HepG2 (cell line): ENCODE measurements around the gene XXYLT1. TPM values are rescaled to one million over a fixed set of nuclear protein-coding genes. Genes with fewer than 3 reads are reported as not detected.

Source experiments
- ARNTL ChIP-seq: sonication (generic); formaldehyde crosslinking; IDR thresholded peaks from 2 replicates; pipeline ENCODE4 v1.4.0; 2020; ENCODE audit warnings: mild to moderate bottlenecking, missing genetic modification reagents
- ELF3 ChIP-seq: IDR thresholded peaks from 2 replicates; pipeline ENCODE4 v1.6.1; 2016; ENCODE audit warnings: missing genetic modification reagents, missing compliant biosample characterization
- FIP1L1 ChIP-seq: fragments of 200-400 bp; formaldehyde crosslinking; IDR thresholded peaks from 2 replicates; pipeline ENCODE4 v1.6.1; 2018; ENCODE audit warnings: low read depth, mild to moderate bottlenecking, low read length, moderate library complexity, borderline replicate concordance; ENCODE audit not compliant: insufficient read depth
- MLLT10 ChIP-seq: sonication (generic); formaldehyde crosslinking; IDR thresholded peaks from 2 replicates; pipeline ENCODE4 v1.4.0; 2020; ENCODE audit warnings: missing genetic modification reagents
- MTF1 ChIP-seq: sonication (generic); formaldehyde crosslinking; IDR thresholded peaks from 2 replicates; pipeline ENCODE4 v1.5.0; 2020; ENCODE audit warnings: missing genetic modification reagents
- MXD3 ChIP-seq: IDR thresholded peaks from 2 replicates; pipeline ENCODE4 v1.6.1; 2016; ENCODE audit warnings: mild to moderate bottlenecking, missing biosample characterization, missing genetic modification reagents
- SALL2 ChIP-seq: sonication (generic); formaldehyde crosslinking; IDR thresholded peaks from 2 replicates; pipeline ENCODE4 v1.8.1; 2023; ENCODE audit warnings: mild to moderate bottlenecking, missing genetic modification reagents, inconsistent platforms
- SNAPC2 ChIP-seq: sonication (generic); formaldehyde crosslinking; IDR thresholded peaks from 2 replicates; pipeline ENCODE4 v1.8.1; 2022; ENCODE audit warnings: mild to moderate bottlenecking, missing genetic modification reagents
- TMF1 ChIP-seq: sonication (generic); formaldehyde crosslinking; IDR thresholded peaks from 2 replicates; pipeline ENCODE4 v1.8.1; 2022; ENCODE audit warnings: low read depth, missing genetic modification reagents
- TSC22D2 ChIP-seq: sonication (generic); formaldehyde crosslinking; IDR thresholded peaks from 2 replicates; pipeline ENCODE4 v1.5.1; 2020; ENCODE audit warnings: missing genetic modification reagents, mild to moderate bottlenecking, borderline replicate concordance
- ZBTB37 ChIP-seq: sonication (generic); formaldehyde crosslinking; IDR thresholded peaks from 2 replicates; pipeline ENCODE4 v1.4.0; 2020; ENCODE audit warnings: mild to moderate bottlenecking, missing genetic modification reagents
- ZBTB7A ChIP-seq: sonication (generic); formaldehyde crosslinking; IDR thresholded peaks from 2 replicates; pipeline ENCODE4 v1.8.0; 2022; ENCODE audit warnings: mild to moderate bottlenecking, missing genetic modification reagents
- ZNF160 ChIP-seq: sonication (generic); formaldehyde crosslinking; IDR thresholded peaks from 2 replicates; pipeline ENCODE4 v1.8.0; 2022; ENCODE audit warnings: mild to moderate bottlenecking, inconsistent platforms, missing genetic modification reagents
- ZNF550 ChIP-seq: sonication (generic); formaldehyde crosslinking; IDR thresholded peaks from 2 replicates; pipeline ENCODE4 v1.4.0; 2020; ENCODE audit warnings: mild to moderate bottlenecking, missing genetic modification reagents, borderline replicate concordance
- ZNF788 ChIP-seq: sonication (generic); formaldehyde crosslinking; IDR thresholded peaks from 2 replicates; pipeline ENCODE4 v1.5.0; 2020; ENCODE audit warnings: mild to moderate bottlenecking, missing genetic modification reagents, borderline replicate concordance
- ZNF839 ChIP-seq: sonication (generic); formaldehyde crosslinking; IDR thresholded peaks from 2 replicates; pipeline ENCODE4 v1.4.0; 2020; ENCODE audit warnings: missing genetic modification reagents, mild to moderate bottlenecking, borderline replicate concordance
- polyA plus RNA-seq, 8 experiments: library from polyadenylated mRNA; depleted of rRNA in 3 of 8; stranded (reverse) in 7 of 8; unstranded in 1 of 8; fragments of >200 nt; fragmentation: Illumina TruSeq in 4 of 8; extraction: Trizol in 4 of 8; gene quantifications; 2 replicates each; pipeline versions ENCODE4 v1.2.1 to v1.2.3, GENCODE V29; 2011 to 2016; ENCODE audit warnings: low read depth in 4 of 8, missing spikeins in 1 of 8, mixed read lengths in 1 of 8; ENCODE audit not compliant: insufficient read depth in 1 of 8
- total RNA-seq, 5 experiments: library from RNA; depleted of rRNA; stranded (reverse); fragments of >200 nt; fragmentation: Illumina TruSeq; extraction: Trizol; gene quantifications; 2 replicates each; pipeline ENCODE4 v1.2.3, GENCODE V29; 2016; ENCODE audit warnings: low read depth in 1 of 5
- TF ChIP-seq, protein P1 (sequence below): sonication (generic); formaldehyde crosslinking; IDR thresholded peaks from 2 replicates; pipeline ENCODE4 v1.4.0; 2020; ENCODE audit warnings: missing genetic modification reagents
- TF ChIP-seq, protein P2 (sequence below), 2 experiments: sonication (generic) in 1 of 2; formaldehyde crosslinking in 1 of 2; IDR thresholded peaks; 2 replicates each; pipeline versions ENCODE4 v1.6.1 to v1.9.0; 2014 to 2022; ENCODE audit warnings: antibody characterized with exemption in 1 of 2, borderline replicate concordance in 1 of 2, inconsistent platforms in 1 of 2, low read depth in 1 of 2, missing genetic modification reagents in 1 of 2

The XXYLT1 gene
- total and polyA plus RNA-seq, 2 of the 13 experiments (the other 11 are each of a cell fraction or from before 2014, with no cell fraction given): 17.7 to 19.0 TPM

DNA sequence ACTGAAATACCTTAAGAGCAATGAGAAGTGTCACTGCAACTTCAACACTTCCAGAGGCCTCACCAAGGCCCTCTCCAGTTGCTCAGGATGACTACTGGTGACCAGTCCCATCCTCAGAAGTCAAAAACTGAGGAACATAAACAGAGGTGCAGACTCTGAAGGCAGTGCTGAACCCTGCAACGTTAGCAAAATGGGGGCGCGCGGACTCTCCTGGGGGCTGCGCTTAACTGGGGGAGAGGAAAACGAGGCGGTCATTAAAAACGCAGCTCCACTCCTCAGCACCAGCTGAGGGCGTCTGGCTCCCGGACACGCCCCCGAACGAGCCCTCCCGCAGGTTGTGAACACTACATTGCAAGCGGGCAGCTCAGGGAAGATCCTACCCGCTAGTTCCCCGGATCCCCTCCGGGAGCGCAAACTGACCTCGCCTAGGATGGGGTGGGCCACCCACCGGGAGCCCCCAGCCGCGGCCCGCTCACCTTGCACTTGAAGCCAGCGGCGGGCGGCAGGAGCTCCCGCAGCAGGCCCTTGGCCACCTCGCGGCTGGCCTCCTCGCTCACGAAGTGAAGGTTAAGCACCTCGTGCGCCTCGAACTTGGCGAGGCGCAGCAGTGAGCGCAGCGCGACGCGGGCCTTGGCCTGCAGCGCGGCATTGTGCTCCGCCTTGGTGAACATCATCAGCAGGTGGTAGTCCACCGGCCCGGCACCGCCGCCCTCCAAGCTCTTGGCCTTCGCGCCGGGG lies 711 bp downstream of the XXYLT1 start (continued):
- TF ChIP-seq ZNF550 (CRISPR knock-in tag) (0 out of 2 replicates have a peak, but pooled peaks have one; percentile 30), FIP1L1 (no peak), TSC22D2 (CRISPR knock-in tag) (no peak), SALL2 (CRISPR knock-in tag) (no peak; the same call in 1 of the 2 replicates), ZBTB37 (no peak), MXD3 (CRISPR knock-in tag) (peak; percentile 78), ELF3 (CRISPR knock-in tag) (no peak), ZNF839 (CRISPR knock-in tag) (no peak), ARNTL (CRISPR knock-in tag) (0 out of 2 replicates have a peak, but pooled peaks have one; percentile 32), TMF1 (peak; percentile 89), MTF1 (CRISPR knock-in tag) (peak; percentile 81; the same call in 1 of the 2 replicates), MLLT10 (CRISPR knock-in tag) (peak; percentile 60; the same call in 1 of the 2 replicates), SNAPC2 (CRISPR knock-in tag) (peak; percentile 69; the same call in 1 of the 2 replicates), ZNF788 (CRISPR knock-in tag) (0 out of 2 replicates have a peak, but pooled peaks have one; percentile 55), ZNF160 (0 out of 2 replicates have a peak, but pooled peaks have one; percentile 58), ZBTB7A (CRISPR knock-in tag) (peak; percentile 34; the same call in 1 of the 2 replicates)
- TF ChIP-seq, protein P1, sequence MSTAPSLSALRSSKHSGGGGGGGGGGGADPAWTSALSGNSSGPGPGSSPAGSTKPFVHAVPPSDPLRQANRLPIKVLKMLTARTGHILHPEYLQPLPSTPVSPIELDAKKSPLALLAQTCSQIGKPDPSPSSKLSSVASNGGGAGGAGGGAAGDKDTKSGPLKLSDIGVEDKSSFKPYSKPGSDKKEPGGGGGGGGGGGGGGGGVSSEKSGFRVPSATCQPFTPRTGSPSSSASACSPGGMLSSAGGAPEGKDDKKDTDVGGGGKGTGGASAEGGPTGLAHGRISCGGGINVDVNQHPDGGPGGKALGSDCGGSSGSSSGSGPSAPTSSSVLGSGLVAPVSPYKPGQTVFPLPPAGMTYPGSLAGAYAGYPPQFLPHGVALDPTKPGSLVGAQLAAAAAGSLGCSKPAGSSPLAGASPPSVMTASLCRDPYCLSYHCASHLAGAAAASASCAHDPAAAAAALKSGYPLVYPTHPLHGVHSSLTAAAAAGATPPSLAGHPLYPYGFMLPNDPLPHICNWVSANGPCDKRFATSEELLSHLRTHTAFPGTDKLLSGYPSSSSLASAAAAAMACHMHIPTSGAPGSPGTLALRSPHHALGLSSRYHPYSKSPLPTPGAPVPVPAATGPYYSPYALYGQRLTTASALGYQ (CRISPR knock-in tag): peak; percentile 19; the same call in 1 of the 2 replicates
- TF ChIP-seq, protein P2, sequence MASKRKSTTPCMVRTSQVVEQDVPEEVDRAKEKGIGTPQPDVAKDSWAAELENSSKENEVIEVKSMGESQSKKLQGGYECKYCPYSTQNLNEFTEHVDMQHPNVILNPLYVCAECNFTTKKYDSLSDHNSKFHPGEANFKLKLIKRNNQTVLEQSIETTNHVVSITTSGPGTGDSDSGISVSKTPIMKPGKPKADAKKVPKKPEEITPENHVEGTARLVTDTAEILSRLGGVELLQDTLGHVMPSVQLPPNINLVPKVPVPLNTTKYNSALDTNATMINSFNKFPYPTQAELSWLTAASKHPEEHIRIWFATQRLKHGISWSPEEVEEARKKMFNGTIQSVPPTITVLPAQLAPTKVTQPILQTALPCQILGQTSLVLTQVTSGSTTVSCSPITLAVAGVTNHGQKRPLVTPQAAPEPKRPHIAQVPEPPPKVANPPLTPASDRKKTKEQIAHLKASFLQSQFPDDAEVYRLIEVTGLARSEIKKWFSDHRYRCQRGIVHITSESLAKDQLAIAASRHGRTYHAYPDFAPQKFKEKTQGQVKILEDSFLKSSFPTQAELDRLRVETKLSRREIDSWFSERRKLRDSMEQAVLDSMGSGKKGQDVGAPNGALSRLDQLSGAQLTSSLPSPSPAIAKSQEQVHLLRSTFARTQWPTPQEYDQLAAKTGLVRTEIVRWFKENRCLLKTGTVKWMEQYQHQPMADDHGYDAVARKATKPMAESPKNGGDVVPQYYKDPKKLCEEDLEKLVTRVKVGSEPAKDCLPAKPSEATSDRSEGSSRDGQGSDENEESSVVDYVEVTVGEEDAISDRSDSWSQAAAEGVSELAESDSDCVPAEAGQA (IDR thresholded peaks at IDR 0.05; ENCODE audit: low read depth): no peak
- TF ChIP-seq, protein P2 (CRISPR knock-in tag; IDR thresholded peaks at IDR 0.05; ENCODE audit: borderline replicate concordance): peak; percentile 41; the same call in 1 of the 2 replicates
